ENCODE data around the gene TXNRD3. TPM values are rescaled to one million over a fixed set of nuclear protein-coding genes. Genes with fewer than 3 reads are reported as not detected.

TXNRD3 gene
- polyA plus RNA-seq, 1 of the 3 experiments (the other 2 are of a cell fraction) = 4.7 TPM

GRCh38 chr3:126580746-126581145 is 74.2 kb downstream of the TXNRD3 start:
- H3K36me3 ChIP-seq (replicated peaks in 1 of 2; ENCODE audit: control insufficient read depth in 1 of 2, insufficient read depth in 2 of 2, low read length in 1 of 2) = no peaks in the 10 kb centered on the region
- no peaks in the 10 kb centered on the region for H3K4me1 ChIP-seq (ENCODE audit: control insufficient read depth in 1 of 2, insufficient read depth in 2 of 2, low read depth in 1 of 2, low read length in 1 of 2)
- no peaks in the 10 kb centered on the region for H3K9me3 ChIP-seq
- ChIA-PET CTCF (no interaction called here), POLR2A (no interaction called here)
- no peak overlapping the region for H3K4me2 ChIP-seq
- H3F3A ChIP-seq (replicated peaks; ENCODE audit: insufficient read depth) = peaks cover 5% of the 10 kb centered on the region
- no peak for DNase-seq
- WGBS (ENCODE audit: low lambda C conversion rate) = 73% methylated on average over 5 of the region's 5 CpGs
- H3K4me3 ChIP-seq (ENCODE audit: low read depth in 2 of 2, low read length in 1 of 2) = no peak overlapping the region
- no peaks in the 10 kb centered on the region for H3K9me2 ChIP-seq
- no peak for TF ChIP-seq CHD2 (IDR thresholded peaks at IDR 0.05; ENCODE audit: low read length, partially characterized antibody)
- no peak for TF ChIP-seq JUND (IDR thresholded peaks at IDR 0.05)
- no peak for TF ChIP-seq GABPA (IDR thresholded peaks at IDR 0.05; ENCODE audit: low read depth)
- no peak for TF ChIP-seq SMC3 (IDR thresholded peaks at IDR 0.05; ENCODE audit: low read depth, low read length)
- no peak for TF ChIP-seq REST (IDR thresholded peaks at IDR 0.05; ENCODE audit: low read depth, low read length)
- TF ChIP-seq USF2 (IDR thresholded peaks at IDR 0.05; ENCODE audit: borderline replicate concordance, low read depth, low read length) = no peak
- no peak for TF ChIP-seq EZH2phosphoT487 (IDR thresholded peaks at IDR 0.05; ENCODE audit: borderline replicate concordance, low read depth)
- TF ChIP-seq TCF12 (IDR thresholded peaks at IDR 0.05) = no peak
- TF ChIP-seq RFX5 (IDR thresholded peaks at IDR 0.05; ENCODE audit: low read length) = no peak
- TF ChIP-seq NFIC (IDR thresholded peaks at IDR 0.05; ENCODE audit: borderline replicate concordance) = no peak
- TF ChIP-seq NRF1 (IDR thresholded peaks at IDR 0.05; ENCODE audit: low read depth, low read length) = no peak
- TF ChIP-seq FOSL2 (IDR thresholded peaks at IDR 0.05; ENCODE audit: borderline replicate concordance, low read depth) = no peak
- TF ChIP-seq EP300 (IDR thresholded peaks at IDR 0.05; ENCODE audit: borderline replicate concordance in 1 of 2, low read depth in 1 of 2, low read length in 1 of 2) = no peak
- no peak overlapping the region for H3K9ac ChIP-seq
- H2AFZ ChIP-seq (ENCODE audit: low read depth) = no peak overlapping the region
- no peaks in the 10 kb centered on the region for H3K79me2 ChIP-seq (ENCODE audit: insufficient read depth)
- no peak overlapping the region for H3K27ac ChIP-seq (ENCODE audit: low read depth in 2 of 2, low read length in 1 of 2)
- no peaks in the 10 kb centered on the region for H4K20me1 ChIP-seq (ENCODE audit: insufficient read depth)
- H3K27me3 ChIP-seq (ENCODE audit: insufficient read depth) = no peaks in the 10 kb centered on the region

GRCh38 chr3:126578702-126579101 is 76.2 kb downstream of the TXNRD3 start:
- 86% methylated on average over 3 of the region's 7 CpGs for WGBS (ENCODE audit: low lambda C conversion rate)
- Histone ChIP-seq H3K36me3 (replicated peaks in 1 of 2; ENCODE audit: control insufficient read depth in 1 of 2, insufficient read depth in 2 of 2, low read length in 1 of 2) (no peaks in the 10 kb centered on the region), H3K27ac (ENCODE audit: low read depth in 2 of 2, low read length in 1 of 2) (no peak overlapping the region), H4K20me1 (ENCODE audit: insufficient read depth) (no peaks in the 10 kb centered on the region), H3K4me2 (no peak overlapping the region), H2AFZ (ENCODE audit: low read depth) (no peak overlapping the region), H3K9ac (no peak overlapping the region), H3K4me1 (ENCODE audit: control insufficient read depth in 1 of 2, insufficient read depth in 2 of 2, low read depth in 1 of 2, low read length in 1 of 2) (no peaks in the 10 kb centered on the region), H3F3A (replicated peaks; ENCODE audit: insufficient read depth) (no peaks in the 10 kb centered on the region), H3K9me2 (no peaks in the 10 kb centered on the region), H3K4me3 (ENCODE audit: low read depth in 2 of 2, low read length in 1 of 2) (no peak overlapping the region), H3K79me2 (ENCODE audit: insufficient read depth) (no peaks in the 10 kb centered on the region), H3K27me3 (ENCODE audit: insufficient read depth) (no peaks in the 10 kb centered on the region), H3K9me3 (no peaks in the 10 kb centered on the region)
- POLR2A ChIA-PET = interaction anchor here (0.8 kb wide), 1 partner anchor 107 kb away, joined by 3 read pairs; no protein-coding TSS in a partner anchor
- no peak for TF ChIP-seq GATA2 (CRISPR knock-in tag; IDR thresholded peaks at IDR 0.05)
- no peak for DNase-seq
- CTCF ChIA-PET = no interaction called here
